SK-N-SH (cell line): ENCODE data around the gene KCNJ12. TPM values are rescaled to one million over a fixed set of nuclear protein-coding genes. Genes with fewer than 3 reads are reported as not detected.
"Not testable (repeated sequence)": the region's sequence is repeated elsewhere in the genome, so short reads cannot be mapped to it uniquely, and the experiment has no call there.

ENCODE experiments used
- CTCF ChIA-PET: fragments of 300-600, 350-600 bp; formaldehyde crosslinking; extraction: SDS; loops from one replicate; lab custom pipeline; 2021; lab: Yijun Ruan, JAX
- POLR2A ChIA-PET: fragments of 350-600 bp; sonication (Branson Sonifier 250); formaldehyde crosslinking; extraction: SDS; loops from one replicate; lab custom pipeline; 2020; ENCODE audit warnings: antibody characterized with exemption, inconsistent platforms; lab: Yijun Ruan, JAX
- DNase-seq: peaks from one replicate; pipeline ENCODE4 v3.0.0; 2012
- H2AFZ ChIP-seq: fragments of 200-600 bp; sonication (generic); 2 replicates; pipeline ENCODE4 v1.8.1; 2016; ENCODE audit warnings: antibody characterized with exemption, mild to moderate bottlenecking, low read depth
- H3F3A ChIP-seq: fragments of 200-600 bp; sonication (generic); replicated peaks from 2 replicates; pipeline ENCODE3; 2016; ENCODE audit warnings: antibody characterized with exemption, mild to moderate bottlenecking; ENCODE audit not compliant: insufficient read depth
- H3K27ac ChIP-seq, 2 experiments: fragments of 200-500 bp in 1 of 2; fragments of 200-600 bp in 1 of 2; sonication (Bioruptor generic) in 1 of 2; sonication (generic), shearing (Covaris generic) in 1 of 2; 2 replicates each; pipeline versions ENCODE4 v1.5.1 to v1.6.1; 2014 to 2016; ENCODE audit warnings: low read depth in 2 of 2, inconsistent platforms in 1 of 2, low read length in 1 of 2, mild to moderate bottlenecking in 1 of 2, mixed read lengths in 1 of 2
- H3K27me3 ChIP-seq: fragments of 200-600 bp; sonication (generic), shearing (Covaris generic); 2 replicates; pipeline ENCODE4 v1.6.1; 2016; ENCODE audit warnings: mixed run types; ENCODE audit not compliant: insufficient read depth
- H3K36me3 ChIP-seq, 2 experiments: fragments of 200-500 bp in 1 of 2; fragments of 200-600 bp in 1 of 2; sonication (Bioruptor generic) in 1 of 2; sonication (generic) in 1 of 2; replicated peaks in 1 of 2; 2 replicates each; pipeline versions ENCODE3 to v1.5.1; 2014 to 2016; ENCODE audit warnings: low read length in 1 of 2, mild to moderate bottlenecking in 1 of 2; ENCODE audit not compliant: insufficient read depth in 2 of 2, control insufficient read depth in 1 of 2
- H3K4me1 ChIP-seq, 2 experiments: fragments of 200-500 bp in 1 of 2; fragments of 200-600 bp in 1 of 2; sonication (Bioruptor generic) in 1 of 2; sonication (generic), shearing (Covaris generic) in 1 of 2; 2 replicates each; pipeline versions ENCODE4 v1.5.1 to v1.6.1; 2014 to 2016; ENCODE audit warnings: low read depth in 1 of 2, low read length in 1 of 2, mixed run types in 1 of 2; ENCODE audit not compliant: insufficient read depth in 2 of 2, control insufficient read depth in 1 of 2
- H3K4me2 ChIP-seq: fragments of 200-600 bp; sonication (generic), shearing (Covaris generic); 2 replicates; pipeline ENCODE4 v1.6.1; 2017; ENCODE audit warnings: mixed run types
- H3K4me3 ChIP-seq, 2 experiments: fragments of 200-500 bp in 1 of 2; fragments of 200-600 bp in 1 of 2; sonication (Bioruptor generic) in 1 of 2; sonication (generic), shearing (Covaris generic) in 1 of 2; 2 replicates each; pipeline versions ENCODE4 v1.5.1 to v1.8.1; 2014 to 2016; ENCODE audit warnings: low read depth in 2 of 2, inconsistent platforms in 1 of 2, low read length in 1 of 2, mild to moderate bottlenecking in 1 of 2, mixed read lengths in 1 of 2, moderate library complexity in 1 of 2
- H3K79me2 ChIP-seq: fragments of 200-600 bp; sonication (generic); 2 replicates; pipeline ENCODE4 v1.8.1; 2017; ENCODE audit warnings: mild to moderate bottlenecking; ENCODE audit not compliant: insufficient read depth
- H3K9ac ChIP-seq: fragments of 200-600 bp; sonication (generic); 2 replicates; pipeline ENCODE4 v1.6.1; 2017; ENCODE audit warnings: mixed run types
- H3K9me2 ChIP-seq: fragments of 200-600 bp; sonication (generic); 2 replicates; pipeline ENCODE4 v1.6.1; 2017; ENCODE audit warnings: mixed run types
- H3K9me3 ChIP-seq: fragments of 200-600 bp; sonication (generic); 2 replicates; pipeline ENCODE4 v1.6.1; 2017; ENCODE audit warnings: mixed run types, mild to moderate bottlenecking, moderate library complexity
- H4K20me1 ChIP-seq: fragments of 200-600 bp; sonication (generic); 2 replicates; pipeline ENCODE4 v1.6.1; 2017; ENCODE audit warnings: mild to moderate bottlenecking, mixed run types; ENCODE audit not compliant: insufficient read depth
- CTCF ChIP-seq: fragments of 200-600 bp; sonication (generic); IDR thresholded peaks from 2 replicates; pipeline ENCODE4 v1.6.1; 2017; ENCODE audit warnings: antibody characterized with exemption, mild to moderate bottlenecking, moderate library complexity
- EP300 ChIP-seq, 2 experiments: IDR thresholded peaks; 2 replicates each; pipeline versions ENCODE4 v1.4.0 to v1.6.1; 2012; ENCODE audit warnings: borderline replicate concordance in 1 of 2, low read depth in 1 of 2, low read length in 1 of 2
- FOSL2 ChIP-seq: IDR thresholded peaks from 2 replicates; pipeline ENCODE4 v1.4.0; 2012; ENCODE audit warnings: low read depth, mild to moderate bottlenecking, moderate library complexity, borderline replicate concordance
- MEF2A ChIP-seq: IDR thresholded peaks from 2 replicates; pipeline ENCODE4 v1.4.0; 2012; ENCODE audit warnings: low read depth, borderline replicate concordance
- NFIC ChIP-seq: IDR thresholded peaks from 2 replicates; pipeline ENCODE4 v1.4.0; 2012; ENCODE audit warnings: borderline replicate concordance
- PBX3 ChIP-seq: IDR thresholded peaks from 2 replicates; pipeline ENCODE4; 2012
- RXRA ChIP-seq: IDR thresholded peaks from 2 replicates; pipeline ENCODE4 v1.4.0; 2012; ENCODE audit warnings: low read depth, mild to moderate bottlenecking, borderline replicate concordance
- TCF12 ChIP-seq: IDR thresholded peaks from 2 replicates; pipeline ENCODE4 v1.4.0; 2012
- USF1 ChIP-seq: IDR thresholded peaks from 2 replicates; pipeline ENCODE4 v1.4.0; 2012; ENCODE audit warnings: low read depth, borderline replicate concordance
- YY1 ChIP-seq: IDR thresholded peaks from 2 replicates; pipeline ENCODE4 v1.4.0; 2012; ENCODE audit warnings: low read depth, mild to moderate bottlenecking
- WGBS: methylation state at CpG from one replicate; pipeline ENCODE4 v1.1.6; 2017; ENCODE audit warnings: low lambda C conversion rate; 5-methylcytosine and 5-hydroxymethylcytosine counted together
- polyA plus RNA-seq, 3 experiments: library from polyadenylated mRNA; depleted of rRNA; stranded (reverse); fragments of >200 nt; gene quantifications; 2 replicates each; pipeline ENCODE4 v1.2.3, GENCODE V29; 2012

Gene KCNJ12
- polyA plus RNA-seq, 1 of the 3 experiments (the other 2 are of a cell fraction): 0.36 TPM

- TF ChIP-seq USF1 (no peak), EP300 (IDR thresholded peaks at IDR 0.05; ENCODE audit: borderline replicate concordance in 1 of 2, low read depth in 1 of 2, low read length in 1 of 2) (no peak), YY1 (no peak), TCF12 (no peak), FOSL2 (no peak), CTCF (no peak), MEF2A (no peak), PBX3 (no peak), NFIC (no peak), RXRA (no peak)
- Histone ChIP-seq H3K9ac (no peak overlapping the region), H3K9me2 (no peaks in the 10 kb centered on the region), H3K4me2 (no peak overlapping the region), H3K4me1 (peaks cover 0 to 10% of the 10 kb centered on the region in 2 experiments; a peak in 1 of 4 replicates), H3F3A (no peaks in the 10 kb centered on the region), H3K79me2 (no peaks in the 10 kb centered on the region), H3K9me3 (no peaks in the 10 kb centered on the region), H3K4me3 (no peak overlapping the region), H3K36me3 (no peaks in the 10 kb centered on the region), H4K20me1 (no peaks in the 10 kb centered on the region), H2AFZ (no peak overlapping the region), H3K27ac (no peak overlapping the region), H3K27me3 (no peaks in the 10 kb centered on the region)
- 39% methylated on average over 7 of the region's 7 CpGs for WGBS
- POLR2A ChIA-PET: no interaction called here
- CTCF ChIA-PET: no interaction called here
- DNase-seq: no peak
Measured at GRCh38 chr17:21339011-21339410, 37.1 kb upstream of the KCNJ12 start.

GRCh38 chr17:21339571-21339970 is 36.6 kb upstream of the KCNJ12 start:
- CTCF ChIA-PET, H3K4me2 ChIP-seq, H3K36me3 ChIP-seq, H3K4me1 ChIP-seq, H3K9me2 ChIP-seq, H3K27me3 ChIP-seq, H3K9me3 ChIP-seq, H3F3A ChIP-seq, H3K4me3 ChIP-seq, DNase-seq, H3K27ac ChIP-seq, H3K9ac ChIP-seq, H4K20me1 ChIP-seq, POLR2A ChIA-PET, H2AFZ ChIP-seq, H3K79me2 ChIP-seq: not testable (repeated sequence)
- 68% methylated on average over 6 of the region's 11 CpGs for whole genome bisulfite sequencing

GRCh38 chr17:21340407-21340806 is 35.8 kb upstream of the KCNJ12 start:
- H3K9me3 ChIP-seq, H3K27me3 ChIP-seq, H3K27ac ChIP-seq, POLR2A ChIA-PET, H3K9me2 ChIP-seq, CTCF ChIA-PET, H3K4me2 ChIP-seq, H2AFZ ChIP-seq, DNase-seq, H3K79me2 ChIP-seq, H3K4me3 ChIP-seq, H4K20me1 ChIP-seq, H3F3A ChIP-seq, H3K9ac ChIP-seq, H3K36me3 ChIP-seq: not testable (repeated sequence)
- WGBS: 63% methylated on average over 6 of the region's 6 CpGs
- peaks cover 0 to 12% of the 10 kb centered on the region in 2 experiments; a peak in 1 of 4 replicates for H3K4me1 ChIP-seq

GRCh38 chr17:21341279-21341678 is 34.9 kb upstream of the KCNJ12 start:
- H3K36me3 ChIP-seq, H3K9ac ChIP-seq, H3F3A ChIP-seq, DNase-seq, POLR2A ChIA-PET, H3K9me2 ChIP-seq, H3K27ac ChIP-seq, H2AFZ ChIP-seq, H3K79me2 ChIP-seq, H3K9me3 ChIP-seq, H3K4me2 ChIP-seq, CTCF ChIA-PET, H3K4me3 ChIP-seq, H4K20me1 ChIP-seq, H3K27me3 ChIP-seq: not testable (repeated sequence)
- WGBS: 77% methylated on average over 3 of the region's 4 CpGs
- H3K4me1 ChIP-seq: peaks cover 0 to 12% of the 10 kb centered on the region in 2 experiments; a peak in 1 of 4 replicates
